Prostate gland (tissue), 2 donors: Measurements from ENCODE around the gene BDKRB2. TPM values are rescaled to one million over a fixed set of nuclear protein-coding genes. Genes with fewer than 3 reads are reported as not detected.

Source experiments
- DNase-seq: peaks from one replicate; pipeline ENCODE4 v3.0.0-alpha.2; 2019; ENCODE audit warnings: low spot score
- H3K27ac ChIP-seq, 2 donors: fragments of 200-600 bp; sonication (generic); 2 replicates each; pipeline ENCODE4 v1.5.1; 2017 to 2019
- H3K27me3 ChIP-seq: fragments of 200-600 bp; sonication (generic); replicated peaks from 2 replicates; pipeline ENCODE4 v1.5.1; 2019; ENCODE audit not compliant: insufficient read depth
- H3K36me3 ChIP-seq, 2 donors: fragments of 200-600 bp; sonication (generic); 1 replicate in 1 of 2; 2 replicates in 1 of 2; pipeline versions ENCODE4 v1.5.1 to v1.8.1; 2017 to 2019
- H3K4me1 ChIP-seq: fragments of 200-600 bp; sonication (generic); replicated peaks from 2 replicates; pipeline ENCODE4 v1.5.1; 2019
- H3K4me3 ChIP-seq, 2 donors: fragments of 200-600 bp; sonication (generic); 2 replicates each; pipeline ENCODE4 v1.5.1; 2017 to 2019
- H3K9me3 ChIP-seq: fragments of 200-600 bp; sonication (generic); 2 replicates; pipeline ENCODE4 v1.5.1; 2017
- CTCF ChIP-seq, 4 experiments: fragments of 200-600 bp in 2 of 4; fragments of 450-650 bp in 2 of 4; sonication (generic) in 2 of 4; IDR thresholded peaks; 1 replicate in 3 of 4; 2 replicates in 1 of 4; pipeline ENCODE4 v1.5.1; 2016 to 2019; ENCODE audit warnings: antibody characterized with exemption in 4 of 4, mild to moderate bottlenecking in 2 of 4, moderate library complexity in 2 of 4
- POLR2A ChIP-seq: fragments of 450-650 bp; IDR thresholded peaks from one replicate; pipeline ENCODE4 v1.6.1; 2016; ENCODE audit warnings: antibody characterized with exemption, mild to moderate bottlenecking
- POLR2AphosphoS5 ChIP-seq: sonication (generic); formaldehyde crosslinking; IDR thresholded peaks from one replicate; pipeline ENCODE4 v1.6.1; 2017; ENCODE audit warnings: antibody characterized with exemption
- WGBS: methylation state at CpG from one replicate; pipeline ENCODE4 v1.1.5; 2018; 5-methylcytosine and 5-hydroxymethylcytosine counted together
- intact Hi-C: fragments of 100-400 bp; cut with DNase I; formaldehyde crosslinking; loops from one replicate; pipeline ENCODE4 v1.14.2; 2022
- total RNA-seq, 2 donors: library from RNA; depleted of rRNA; stranded (reverse); fragments of >200 nt; gene quantifications; one replicate each; pipeline ENCODE4 v1.1.0, GENCODE V29; 2016

BDKRB2 gene
- total RNA-seq, 2 donors from 2014 or later = 0.97 to 1.2 TPM

- no peak for TF ChIP-seq POLR2A
- TF ChIP-seq POLR2AphosphoS5 = no peak
- TF ChIP-seq CTCF (IDR thresholded peaks at IDR 0.05) = no peak
- DNase-seq = no peak
- Histone ChIP-seq H3K27me3 (no peaks in the 10 kb centered on the region), H3K36me3 (no peaks in the 10 kb centered on the region), H3K4me3 (no peak overlapping the region), H3K4me1 (no peaks in the 10 kb centered on the region), H3K9me3 (no peaks in the 10 kb centered on the region), H3K27ac (no peak overlapping the region)
- 100% methylated on average over 2 of the region's 2 CpGs for WGBS
- intact Hi-C loops = no loop called here
These were observed 33.0 kb downstream of the BDKRB2 start for GRCh38 chr14:96237641-96238040.

- Histone ChIP-seq H3K27ac (no peak overlapping the region), H3K27me3 (no peaks in the 10 kb centered on the region), H3K4me3 (no peak overlapping the region), H3K9me3 (no peaks in the 10 kb centered on the region), H3K4me1 (no peaks in the 10 kb centered on the region), H3K36me3 (no peaks in the 10 kb centered on the region)
- TF ChIP-seq POLR2AphosphoS5 (no peak), POLR2A (no peak), CTCF (IDR thresholded peaks at IDR 0.05) (no peak)
- 69% methylated on average over 7 of the region's 7 CpGs for WGBS
- DNase-seq = no peak
- intact Hi-C loops = no loop called here
These were observed 34.1 kb downstream of the BDKRB2 start for GRCh38 chr14:96238676-96239265.

GRCh38 chr14:96239711-96240141 is 35.1 kb downstream of the BDKRB2 start:
- Histone ChIP-seq H3K27me3 (no peaks in the 10 kb centered on the region), H3K27ac (no peak overlapping the region), H3K36me3 (no peaks in the 10 kb centered on the region), H3K4me3 (no peak overlapping the region), H3K4me1 (no peaks in the 10 kb centered on the region), H3K9me3 (no peaks in the 10 kb centered on the region)
- 71% methylated on average over 9 of the region's 9 CpGs for WGBS
- no peak for DNase-seq
- intact Hi-C loops = no loop called here
- TF ChIP-seq POLR2AphosphoS5 = no peak
- TF ChIP-seq CTCF (IDR thresholded peaks at IDR 0.05) = no peak
- no peak for TF ChIP-seq POLR2A

GRCh38 chr14:96240641-96241040 is 36.0 kb downstream of the BDKRB2 start:
- H3K27me3 ChIP-seq = no peaks in the 10 kb centered on the region
- H3K27ac ChIP-seq = no peak overlapping the region
- H3K9me3 ChIP-seq = no peaks in the 10 kb centered on the region
- H3K4me1 ChIP-seq = no peaks in the 10 kb centered on the region
- no peak overlapping the region for H3K4me3 ChIP-seq
- TF ChIP-seq CTCF (IDR thresholded peaks at IDR 0.05) (no peak), POLR2A (no peak), POLR2AphosphoS5 (no peak)
- intact Hi-C loops = no loop called here
- no peaks in the 10 kb centered on the region for H3K36me3 ChIP-seq
- DNase-seq = no peak
- 97% methylated on average over 18 of the region's 18 CpGs for WGBS

GRCh38 chr14:96242126-96242525 is 37.5 kb downstream of the BDKRB2 start:
- Histone ChIP-seq H3K27ac (no peak overlapping the region), H3K4me1 (no peaks in the 10 kb centered on the region), H3K36me3 (no peaks in the 10 kb centered on the region), H3K4me3 (no peak overlapping the region), H3K9me3 (no peaks in the 10 kb centered on the region), H3K27me3 (no peaks in the 10 kb centered on the region)
- intact Hi-C loops = no loop called here
- no peak for TF ChIP-seq CTCF (IDR thresholded peaks at IDR 0.05)
- no peak for TF ChIP-seq POLR2AphosphoS5
- TF ChIP-seq POLR2A = no peak
- no peak for DNase-seq
- WGBS = 91% methylated on average over 10 of the region's 10 CpGs
